Upper lobe of left lung (tissue), 4 donors: Measurements from ENCODE around the gene BRAF.

Source experiments
- CTCF ChIP-seq, 6 experiments: fragments of 450-650 bp in 4 of 6; fragments of 200-600 bp in 2 of 6; sonication (generic) in 2 of 6; IDR thresholded peaks; one replicate each; pipeline ENCODE4 v1.5.1; 2016 to 2019; ENCODE audit warnings: antibody characterized with exemption in 6 of 6
- POLR2A ChIP-seq, 4 donors: fragments of 450-650 bp; IDR thresholded peaks; one replicate each; pipeline ENCODE4 v1.5.1; 2016 to 2017; ENCODE audit warnings: antibody characterized with exemption in 4 of 4, mild to moderate bottlenecking in 2 of 4

- TF ChIP-seq CTCF (IDR thresholded peaks at IDR 0.05) (no peak), POLR2A (IDR thresholded peaks at IDR 0.05) (no peak)
Observed at GRCh38 chr7:140674356-140674800, 250.4 kb downstream of the BRAF start.
